ENCODE measurements around the gene ETFA.
A peak's percentile ranks its signal among the peaks of the same experiment; 100 is the strongest.

Gene ETFA

DNA sequence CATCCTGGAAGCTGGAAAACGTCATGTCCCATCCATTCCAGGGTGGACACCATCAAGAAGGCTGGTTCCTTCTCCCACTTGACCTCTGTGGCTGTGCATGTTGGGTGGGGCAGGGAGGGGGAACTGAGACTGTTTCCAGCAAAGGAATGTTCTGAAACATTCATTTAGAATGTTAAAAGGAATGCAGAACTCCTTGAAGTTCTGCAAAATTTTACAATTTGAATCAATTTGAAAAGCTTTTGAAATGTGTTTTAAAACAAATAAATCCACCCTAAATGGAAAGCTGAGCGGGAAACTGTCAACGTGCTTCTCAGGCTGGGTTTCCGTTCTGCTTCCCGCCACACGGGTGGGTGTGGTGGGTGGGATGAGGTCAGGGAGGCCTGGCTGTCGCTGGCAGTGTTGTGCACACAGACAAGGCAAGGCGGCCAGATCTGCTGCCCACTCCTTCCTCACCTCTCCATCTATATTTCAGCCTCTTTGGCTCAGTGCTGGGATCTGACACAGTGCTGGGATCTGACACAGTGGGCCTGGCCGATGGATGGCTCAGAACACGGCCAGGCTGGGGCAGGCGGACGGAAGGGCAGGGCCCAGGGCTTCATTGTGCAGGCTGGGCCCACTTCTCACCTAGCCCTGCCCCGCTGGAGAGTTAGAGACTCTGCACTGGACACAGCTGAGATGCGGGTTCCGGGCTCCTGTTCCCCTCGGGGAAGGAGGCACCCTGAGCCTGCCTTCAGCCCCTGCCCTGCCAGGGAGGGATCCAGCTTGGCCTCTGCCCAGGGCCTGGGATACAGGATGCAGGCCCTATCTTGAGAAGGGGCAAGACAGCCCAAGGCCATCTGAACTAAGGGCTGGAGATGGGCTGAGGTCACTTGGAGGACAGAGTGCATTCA is 141.1 kb downstream of the ETFA start:
- DNase-seq, result peak; percentile 18

DNA sequence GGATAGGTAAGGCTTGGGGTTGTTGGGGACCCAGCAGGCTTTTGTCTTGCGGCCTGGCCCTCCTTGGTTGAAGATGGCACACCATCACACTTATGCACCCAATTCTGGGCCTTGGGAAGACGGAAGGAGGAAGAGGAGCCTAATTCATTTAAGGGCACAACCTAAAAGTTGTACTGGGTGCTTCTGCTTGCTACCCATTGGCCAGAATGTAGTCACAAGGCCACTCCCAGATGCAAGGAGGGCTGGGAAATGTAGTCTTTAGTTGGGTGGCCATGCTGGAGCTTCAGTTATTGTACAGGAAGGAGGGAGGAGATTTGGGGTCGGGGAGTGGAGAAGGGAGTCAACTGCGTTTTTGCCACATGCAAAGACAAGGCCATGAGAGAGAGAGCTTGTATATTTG is 142.3 kb downstream of the ETFA start:
- peak; percentile 13 for DNase-seq

DNA sequence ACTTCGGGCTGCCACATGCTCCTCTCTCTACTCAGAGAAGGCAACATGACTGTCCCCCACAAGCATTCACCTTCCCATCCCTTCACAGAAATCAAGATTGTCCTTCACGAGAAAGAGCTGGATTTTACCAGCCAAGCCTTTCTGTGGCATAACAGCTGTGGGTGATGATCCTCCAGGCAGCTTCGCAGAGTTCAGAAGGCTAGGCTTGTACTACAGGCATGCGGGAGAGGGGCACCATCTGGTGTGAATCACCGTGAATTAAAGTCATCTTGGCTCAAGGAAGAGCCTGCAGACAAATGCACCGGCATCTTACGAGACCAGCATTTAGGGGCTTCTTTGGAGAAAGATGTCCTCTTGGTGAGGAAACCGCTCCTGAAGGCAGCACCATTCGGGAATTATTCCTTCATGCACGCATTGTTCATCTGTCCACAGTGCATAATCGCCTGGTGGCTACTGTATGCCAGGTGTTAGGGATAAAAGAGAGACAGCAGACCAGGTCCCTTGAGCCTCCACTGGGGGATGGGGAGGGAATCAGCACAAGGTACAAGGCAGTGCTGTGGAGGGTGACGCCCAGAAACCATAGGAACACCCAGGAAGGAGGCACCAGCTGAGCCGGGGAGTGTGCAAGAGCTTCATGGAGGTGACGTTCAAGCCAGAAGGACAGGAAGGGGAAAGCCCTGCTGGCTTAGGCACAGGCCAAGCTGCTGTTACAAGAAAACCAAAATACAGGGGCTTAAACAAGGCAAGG is 142.9 kb downstream of the ETFA start:
- peak; percentile 64 for DNase-seq

DNA sequence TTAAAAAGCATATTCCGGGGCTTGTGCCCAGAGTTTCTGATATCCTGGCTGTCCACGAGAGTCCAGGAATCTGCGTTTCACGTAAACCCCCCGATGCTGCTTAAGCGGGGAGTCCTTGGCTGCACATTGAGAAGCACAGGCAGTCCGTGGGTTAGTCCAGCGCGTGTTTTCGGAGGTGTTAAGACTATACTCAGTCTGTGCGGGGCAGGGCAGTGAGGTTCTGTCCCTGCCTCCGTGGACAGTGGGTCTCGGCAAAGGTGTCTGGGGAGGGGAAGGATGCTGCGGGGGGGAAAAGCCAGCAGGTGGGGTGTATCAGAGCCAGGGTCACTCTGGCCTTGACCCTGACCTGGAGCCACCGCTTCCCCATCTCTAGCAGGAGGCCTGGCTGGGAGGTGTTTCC is 145.3 kb downstream of the ETFA start:
- DNase-seq, result no peak

All from fibroblast of skin of abdomen (primary cell).